AG09319 (cell line): ENCODE measurements around the gene HCFC1R1.
"Not testable (repeated sequence)": the region's sequence is repeated elsewhere in the genome, so short reads cannot be mapped to it uniquely, and the experiment has no call there.

Source experiments
- DNase-seq: peaks from one replicate; pipeline ENCODE4 v3.0.0-alpha.2; 2010; ENCODE audit warnings: low read depth; ENCODE audit errors: extremely low read depth
- TF ChIP-seq, protein P1 (sequence below): IDR thresholded peaks from 2 replicates; pipeline ENCODE4 v1.5.1; 2011; ENCODE audit warnings: low read depth, mild to moderate bottlenecking, inconsistent platforms, low read length, moderate library complexity

Gene HCFC1R1

GRCh38 chr16:3023669-3024478, at the start of gene HCFC1R1, which contains the start of gene THOC6:
Gene HCFC1R1, minus strand, starts transcription at chr16:3023942. Its CDS starts 1 bp downstream, at chr16:3023941.
Gene THOC6, plus strand, starts transcription at chr16:3024035. Its CDS starts 292 bp downstream, at chr16:3024327.
- TF ChIP-seq, protein P1, sequence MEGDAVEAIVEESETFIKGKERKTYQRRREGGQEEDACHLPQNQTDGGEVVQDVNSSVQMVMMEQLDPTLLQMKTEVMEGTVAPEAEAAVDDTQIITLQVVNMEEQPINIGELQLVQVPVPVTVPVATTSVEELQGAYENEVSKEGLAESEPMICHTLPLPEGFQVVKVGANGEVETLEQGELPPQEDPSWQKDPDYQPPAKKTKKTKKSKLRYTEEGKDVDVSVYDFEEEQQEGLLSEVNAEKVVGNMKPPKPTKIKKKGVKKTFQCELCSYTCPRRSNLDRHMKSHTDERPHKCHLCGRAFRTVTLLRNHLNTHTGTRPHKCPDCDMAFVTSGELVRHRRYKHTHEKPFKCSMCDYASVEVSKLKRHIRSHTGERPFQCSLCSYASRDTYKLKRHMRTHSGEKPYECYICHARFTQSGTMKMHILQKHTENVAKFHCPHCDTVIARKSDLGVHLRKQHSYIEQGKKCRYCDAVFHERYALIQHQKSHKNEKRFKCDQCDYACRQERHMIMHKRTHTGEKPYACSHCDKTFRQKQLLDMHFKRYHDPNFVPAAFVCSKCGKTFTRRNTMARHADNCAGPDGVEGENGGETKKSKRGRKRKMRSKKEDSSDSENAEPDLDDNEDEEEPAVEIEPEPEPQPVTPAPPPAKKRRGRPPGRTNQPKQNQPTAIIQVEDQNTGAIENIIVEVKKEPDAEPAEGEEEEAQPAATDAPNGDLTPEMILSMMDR, result no peak; the same call in 1 of the 2 replicates
- peak; percentile 92 for DNase-seq

DNA sequence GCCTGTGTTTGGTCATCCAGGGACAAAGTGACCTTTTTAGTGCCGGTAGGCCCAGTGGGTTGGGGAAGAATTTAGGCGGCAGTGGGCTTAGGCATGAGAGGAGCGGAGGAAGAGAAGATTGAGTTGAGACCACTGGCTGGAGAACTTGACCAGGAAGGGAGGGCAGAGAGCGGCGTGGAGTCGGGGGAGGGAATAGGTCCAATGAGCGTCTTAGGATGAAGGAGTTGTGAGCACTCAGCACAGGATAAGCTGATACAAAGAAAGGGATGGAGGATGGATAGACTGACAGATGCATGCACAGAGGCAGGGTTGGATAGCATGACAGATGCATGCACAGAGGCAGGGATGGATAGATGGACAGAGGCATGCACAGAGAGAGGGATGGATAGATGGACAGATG, 49.7 kb upstream of the HCFC1R1 start:
- no peak for DNase-seq
- TF ChIP-seq, protein P1, result no peak

- DNase-seq, result not testable (repeated sequence)
Observed at GRCh38 chr16:3072576-3073263, 49.0 kb upstream of the HCFC1R1 start.

DNA sequence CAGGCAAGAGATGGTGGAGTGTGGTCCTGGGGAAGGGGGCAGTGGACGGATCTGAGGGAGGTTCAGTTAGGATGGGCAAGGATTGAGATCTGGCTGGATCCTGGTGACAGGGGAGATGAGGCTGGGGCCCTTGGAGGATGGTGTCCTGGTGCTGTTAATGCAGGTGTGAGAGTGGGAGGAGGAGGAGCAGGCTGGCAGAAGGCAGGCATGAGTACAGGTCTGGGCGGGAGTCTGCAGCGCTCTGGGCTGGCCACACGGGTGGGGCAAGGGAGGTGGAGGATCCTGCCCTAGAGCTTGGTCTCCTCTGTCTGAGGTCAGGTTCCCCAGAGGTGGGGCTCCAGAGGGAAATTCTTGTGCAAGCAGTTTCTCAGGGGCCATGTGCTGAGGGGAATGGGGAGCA, 48.4 kb upstream of the HCFC1R1 start:
- not testable (repeated sequence) for DNase-seq

DNA sequence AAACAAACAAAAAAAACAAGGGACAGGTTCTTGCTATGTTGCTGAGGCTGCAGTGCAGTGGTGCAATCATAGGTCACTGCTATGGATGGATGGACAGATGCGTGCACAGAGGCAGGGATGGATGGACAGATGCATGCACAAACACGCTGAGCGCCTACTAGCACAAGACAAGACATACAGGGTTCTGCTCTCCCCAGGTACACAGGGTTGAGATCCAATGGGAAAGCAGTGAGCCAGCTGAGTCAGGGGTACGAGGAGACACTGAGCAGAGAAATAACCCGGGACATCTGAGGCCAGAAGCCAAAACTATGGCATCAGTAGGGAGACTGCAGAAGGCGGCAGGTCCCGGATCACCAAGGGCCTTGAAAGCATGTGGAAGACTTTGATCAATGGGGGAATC, 47.9 kb upstream of the HCFC1R1 start:
- no peak for DNase-seq
- TF ChIP-seq, protein P1, result no peak

- TF ChIP-seq, protein P1, result no peak
- no peak for DNase-seq
Observed at GRCh38 chr16:3070608-3071111, 46.9 kb upstream of the HCFC1R1 start.

GRCh38 chr16:3069146-3069545, 45.4 kb upstream of the HCFC1R1 start:
- not testable (repeated sequence) for DNase-seq

- TF ChIP-seq, protein P1, result no peak
Observed at GRCh38 chr16:3068487-3068886, 44.7 kb upstream of the HCFC1R1 start.

More at GRCh38 chr16:3068487-3068886, 44.7 kb upstream of the HCFC1R1 start:
- DNase-seq, result no peak
